BJ (cell line): Measurements from ENCODE around the gene VAPB. TPM values are rescaled to one million over a fixed set of nuclear protein-coding genes. Genes with fewer than 3 reads are reported as not detected.

Source experiments
- CTCF ChIA-PET: fragments of 350-600 bp; formaldehyde crosslinking; extraction: SDS; loops from one replicate; lab custom pipeline; 2021; ENCODE audit warnings: antibody characterized with exemption, inconsistent platforms; lab: Yijun Ruan, JAX
- POLR2A ChIA-PET: fragments of 300-600 bp; sonication (Branson Sonifier 250); formaldehyde crosslinking; extraction: SDS; loops from one replicate; lab custom pipeline; 2021; ENCODE audit warnings: antibody characterized with exemption; lab: Charles Lee
- DNase-seq: peaks from one replicate; pipeline ENCODE4 v3.0.0-alpha.2; 2011; ENCODE audit warnings: low read depth
- H3K27me3 ChIP-seq: 2 replicates; pipeline ENCODE4 v1.6.0; 2011; ENCODE audit warnings: low read length; ENCODE audit not compliant: control insufficient read depth, insufficient read depth
- H3K36me3 ChIP-seq: 2 replicates; pipeline ENCODE4 v1.5.1; 2011; ENCODE audit warnings: low read length; ENCODE audit not compliant: control insufficient read depth, insufficient read depth
- H3K4me3 ChIP-seq: 2 replicates; pipeline ENCODE4 v1.5.1; 2011; ENCODE audit warnings: low read depth, mild to moderate bottlenecking, control low read depth, low read length
- polyA plus RNA-seq: library from polyadenylated mRNA; depleted of rRNA; stranded (reverse); fragments of >200 nt; gene quantifications from 2 replicates; pipeline ENCODE4 v1.2.3, GENCODE V29; 2011
- TF ChIP-seq, protein P1 (sequence below): IDR thresholded peaks from 2 replicates; pipeline ENCODE4 v1.5.1; 2011; ENCODE audit warnings: low read depth, mild to moderate bottlenecking, control low read depth, inconsistent platforms, low read length, moderate library complexity; ENCODE audit not compliant: insufficient read depth

The VAPB gene
- polyA plus RNA-seq, 1 experiment: 21.1 TPM

DNA sequence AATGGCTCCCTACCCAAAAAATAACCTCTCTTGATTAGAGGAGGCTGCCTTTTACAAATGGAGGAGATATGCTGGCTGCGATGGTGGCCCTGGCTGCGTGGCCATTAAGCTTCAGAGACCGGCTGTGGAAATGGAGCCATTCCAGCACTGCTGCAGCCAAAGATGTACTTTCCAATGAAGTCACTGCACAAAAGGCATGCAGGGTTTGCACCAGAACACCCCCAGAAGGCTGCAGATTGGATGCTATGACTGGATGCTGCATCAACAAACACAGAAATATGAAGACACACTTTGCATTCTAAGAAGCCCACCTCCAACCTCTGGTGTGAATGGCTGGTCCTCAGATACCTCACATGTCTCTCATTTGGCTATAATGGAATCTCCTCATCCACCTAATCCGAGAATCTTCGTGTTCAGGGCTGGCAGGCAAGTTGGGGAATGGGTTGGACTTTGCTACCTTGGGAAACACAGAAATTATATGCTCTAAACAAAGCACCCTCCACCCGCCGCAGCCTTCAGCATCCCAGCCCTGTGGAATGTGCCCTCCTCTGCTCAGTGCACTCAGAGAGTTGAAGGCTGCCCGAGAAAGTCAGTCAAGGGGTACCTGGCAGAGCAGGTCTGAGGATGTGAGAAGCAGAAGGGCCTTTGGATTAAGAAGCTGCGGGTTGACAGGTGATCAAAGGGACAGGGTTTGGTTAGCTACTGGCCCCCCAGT lies 90.9 kb downstream of the VAPB start:
- Histone ChIP-seq H3K36me3 (no peaks in the 10 kb centered on the region), H3K27me3 (no peaks in the 10 kb centered on the region), H3K4me3 (no peak overlapping the region)
- no peak for DNase-seq
- ChIA-PET CTCF (interaction anchor here (0.9 to 5.0 kb wide), 7 partner anchors 16 to 387 kb away, joined by 3 to 42 read pairs (median 4); partner anchors contain the start of gene STX16), POLR2A (interaction anchor here (0.5 to 0.6 kb wide), 3 partner anchors 32 to 211 kb away, joined by 4 to 23 read pairs (median 5); no protein-coding TSS in a partner anchor)
- TF ChIP-seq, protein P1, sequence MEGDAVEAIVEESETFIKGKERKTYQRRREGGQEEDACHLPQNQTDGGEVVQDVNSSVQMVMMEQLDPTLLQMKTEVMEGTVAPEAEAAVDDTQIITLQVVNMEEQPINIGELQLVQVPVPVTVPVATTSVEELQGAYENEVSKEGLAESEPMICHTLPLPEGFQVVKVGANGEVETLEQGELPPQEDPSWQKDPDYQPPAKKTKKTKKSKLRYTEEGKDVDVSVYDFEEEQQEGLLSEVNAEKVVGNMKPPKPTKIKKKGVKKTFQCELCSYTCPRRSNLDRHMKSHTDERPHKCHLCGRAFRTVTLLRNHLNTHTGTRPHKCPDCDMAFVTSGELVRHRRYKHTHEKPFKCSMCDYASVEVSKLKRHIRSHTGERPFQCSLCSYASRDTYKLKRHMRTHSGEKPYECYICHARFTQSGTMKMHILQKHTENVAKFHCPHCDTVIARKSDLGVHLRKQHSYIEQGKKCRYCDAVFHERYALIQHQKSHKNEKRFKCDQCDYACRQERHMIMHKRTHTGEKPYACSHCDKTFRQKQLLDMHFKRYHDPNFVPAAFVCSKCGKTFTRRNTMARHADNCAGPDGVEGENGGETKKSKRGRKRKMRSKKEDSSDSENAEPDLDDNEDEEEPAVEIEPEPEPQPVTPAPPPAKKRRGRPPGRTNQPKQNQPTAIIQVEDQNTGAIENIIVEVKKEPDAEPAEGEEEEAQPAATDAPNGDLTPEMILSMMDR: no peak

DNA sequence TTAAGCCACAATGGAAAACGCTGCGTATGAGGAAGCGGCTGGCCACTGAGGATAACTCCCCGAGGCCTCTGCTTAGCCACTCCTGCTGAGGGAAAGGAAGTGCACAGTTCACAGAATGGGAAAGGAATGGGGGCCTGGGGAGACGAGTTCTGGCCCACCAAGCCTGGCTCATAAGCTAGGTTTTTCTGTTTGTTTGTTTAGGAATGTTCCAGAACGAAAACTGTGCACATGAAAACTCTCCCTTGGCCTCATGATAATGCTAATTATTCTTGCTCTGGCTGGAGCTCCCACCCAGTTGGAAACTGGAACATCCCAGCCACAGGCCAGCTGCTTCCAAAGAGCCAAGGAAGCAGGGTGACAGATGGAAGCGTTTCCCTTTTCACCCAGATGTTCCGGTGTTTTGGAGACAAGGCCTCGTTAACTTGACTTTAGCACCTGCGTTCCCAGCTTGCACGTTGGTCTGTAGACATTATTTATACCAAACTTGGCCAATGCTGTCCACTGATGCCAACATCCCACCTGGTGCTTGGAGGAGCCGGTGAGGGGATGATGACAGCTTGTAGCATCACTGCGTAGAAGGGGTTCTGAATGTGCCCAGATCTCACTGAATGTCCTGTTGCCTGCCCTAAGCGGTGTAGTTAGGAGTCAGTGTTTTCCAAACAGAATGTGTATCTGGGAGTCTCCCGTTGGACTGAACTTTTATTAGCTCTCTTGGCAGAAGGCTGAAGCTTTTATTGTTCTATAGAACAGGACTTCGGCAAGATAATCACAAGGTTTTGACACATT lies 91.7 kb downstream of the VAPB start:
- CTCF ChIA-PET: interaction anchor here (0.9 to 5.0 kb wide), 24 partner anchors 9 to 742 kb away, joined by 3 to 42 read pairs (median 4); partner anchors contain the start of genes GNAS-AS1 and STX16
- POLR2A ChIA-PET: interaction anchor here (0.5 to 0.7 kb wide), 2 partner anchors 31 to 170 kb away, joined by 4 read pairs; partner anchors contain the start of gene STX16
- H3K4me3 ChIP-seq: no peak overlapping the region
- no peaks in the 10 kb centered on the region for H3K36me3 ChIP-seq
- H3K27me3 ChIP-seq: no peaks in the 10 kb centered on the region
- DNase-seq: no peak
- TF ChIP-seq, protein P1: no peak

DNA sequence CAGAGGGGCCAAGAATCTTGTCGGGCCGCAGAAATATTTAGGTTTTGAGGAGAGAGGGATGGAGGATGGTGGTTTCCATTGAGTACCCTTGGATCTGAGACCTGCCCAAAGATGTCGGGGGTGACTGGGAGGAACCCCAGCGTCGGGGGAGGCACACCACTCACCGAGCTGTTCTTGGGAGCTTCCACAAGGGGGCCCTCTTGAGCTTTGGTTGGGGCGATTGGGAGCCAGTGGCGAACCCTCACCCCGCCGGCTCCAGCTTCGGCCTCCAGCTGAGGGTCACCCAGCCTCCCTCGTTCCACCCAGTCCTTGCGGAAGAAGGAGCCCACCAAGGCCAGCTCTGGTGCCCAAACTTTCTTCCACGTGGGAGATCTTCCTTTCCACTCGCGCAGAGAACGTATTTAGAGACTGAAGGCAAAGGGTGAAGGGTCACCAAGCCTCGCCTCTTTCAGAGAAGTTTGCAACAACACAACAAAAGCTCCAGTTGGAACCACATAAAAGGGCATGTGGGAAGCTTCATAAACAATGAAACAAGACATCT lies 92.5 kb downstream of the VAPB start:
- ChIA-PET CTCF (interaction anchor here (0.5 to 5.0 kb wide), 26 partner anchors 8 to 742 kb away, joined by 3 to 42 read pairs (median 4); partner anchors contain the start of genes GNAS, GNAS-AS1 and STX16), POLR2A (interaction anchor here (0.7 kb wide), 1 partner anchor 170 kb away, joined by 4 read pairs; the partner anchor contains the start of gene STX16)
- TF ChIP-seq, protein P1: peak; percentile 70
- no peaks in the 10 kb centered on the region for H3K27me3 ChIP-seq
- H3K36me3 ChIP-seq: no peaks in the 10 kb centered on the region
- DNase-seq: no peak
- H3K4me3 ChIP-seq: no peak overlapping the region

DNA sequence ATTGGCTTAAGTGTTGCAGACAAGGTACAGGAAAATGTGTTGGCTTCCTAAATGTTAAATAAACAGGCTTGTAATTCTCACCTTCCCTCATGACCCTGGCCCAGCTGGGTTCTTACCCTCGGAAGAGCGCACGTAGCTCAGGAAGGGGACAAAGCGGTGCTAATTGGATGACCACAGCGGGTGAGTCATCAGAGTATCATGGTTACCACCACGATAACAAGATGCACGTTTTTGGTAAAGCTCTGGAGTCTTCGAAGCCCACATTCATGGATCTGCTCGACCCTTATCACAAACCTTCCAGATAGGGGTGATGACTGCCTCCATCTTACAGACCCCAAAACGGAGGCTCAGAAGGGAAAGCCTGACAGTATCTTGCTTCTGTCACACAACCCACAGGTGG lies 93.4 kb downstream of the VAPB start:
- Histone ChIP-seq H3K36me3 (no peaks in the 10 kb centered on the region), H3K27me3 (no peaks in the 10 kb centered on the region), H3K4me3 (no peak overlapping the region)
- no peak for DNase-seq
- TF ChIP-seq, protein P1: no peak
- POLR2A ChIA-PET: no interaction called here
- CTCF ChIA-PET: interaction anchor here (0.8 to 5.0 kb wide), 15 partner anchors 18 to 388 kb away, joined by 3 to 42 read pairs (median 4); partner anchors contain the start of genes APCDD1L, GNAS, GNAS-AS1 and STX16
